Coronary artery (tissue), 2 donors: ENCODE results near the gene PPP4R3A.
"Not testable (repeated sequence)": the region's sequence is repeated elsewhere in the genome, so short reads cannot be mapped to it uniquely, and the experiment has no call there.

ENCODE experiments used
- DNase-seq: peaks from one replicate; pipeline ENCODE4 v3.0.0-alpha.2; 2017; ENCODE audit warnings: low spot score
- H3K27ac ChIP-seq, 2 donors: fragments of 200-600 bp; sonication (generic); one replicate each; pipeline ENCODE4 v1.5.1; 2016 to 2019
- H3K4me3 ChIP-seq: fragments of 200-600 bp; sonication (generic); 2 replicates; pipeline ENCODE4 v1.5.1; 2016; ENCODE audit warnings: mild to moderate bottlenecking, moderate library complexity
- TF ChIP-seq, protein P1 (sequence below): fragments of 200-600 bp; sonication (generic); IDR thresholded peaks from one replicate; pipeline ENCODE4 v1.5.1; 2019; ENCODE audit warnings: antibody characterized with exemption

Gene PPP4R3A

GRCh38 chr14:91536327-91536726, 26.2 kb upstream of the PPP4R3A start:
- no peak overlapping the region for H3K27ac ChIP-seq
- DNase-seq: no peak
- TF ChIP-seq, protein P1, sequence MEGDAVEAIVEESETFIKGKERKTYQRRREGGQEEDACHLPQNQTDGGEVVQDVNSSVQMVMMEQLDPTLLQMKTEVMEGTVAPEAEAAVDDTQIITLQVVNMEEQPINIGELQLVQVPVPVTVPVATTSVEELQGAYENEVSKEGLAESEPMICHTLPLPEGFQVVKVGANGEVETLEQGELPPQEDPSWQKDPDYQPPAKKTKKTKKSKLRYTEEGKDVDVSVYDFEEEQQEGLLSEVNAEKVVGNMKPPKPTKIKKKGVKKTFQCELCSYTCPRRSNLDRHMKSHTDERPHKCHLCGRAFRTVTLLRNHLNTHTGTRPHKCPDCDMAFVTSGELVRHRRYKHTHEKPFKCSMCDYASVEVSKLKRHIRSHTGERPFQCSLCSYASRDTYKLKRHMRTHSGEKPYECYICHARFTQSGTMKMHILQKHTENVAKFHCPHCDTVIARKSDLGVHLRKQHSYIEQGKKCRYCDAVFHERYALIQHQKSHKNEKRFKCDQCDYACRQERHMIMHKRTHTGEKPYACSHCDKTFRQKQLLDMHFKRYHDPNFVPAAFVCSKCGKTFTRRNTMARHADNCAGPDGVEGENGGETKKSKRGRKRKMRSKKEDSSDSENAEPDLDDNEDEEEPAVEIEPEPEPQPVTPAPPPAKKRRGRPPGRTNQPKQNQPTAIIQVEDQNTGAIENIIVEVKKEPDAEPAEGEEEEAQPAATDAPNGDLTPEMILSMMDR: no peak
- no peak overlapping the region for H3K4me3 ChIP-seq

GRCh38 chr14:91534059-91534458, 23.9 kb upstream of the PPP4R3A start:
- not testable (repeated sequence) for DNase-seq, H3K27ac ChIP-seq, H3K4me3 ChIP-seq

DNA sequence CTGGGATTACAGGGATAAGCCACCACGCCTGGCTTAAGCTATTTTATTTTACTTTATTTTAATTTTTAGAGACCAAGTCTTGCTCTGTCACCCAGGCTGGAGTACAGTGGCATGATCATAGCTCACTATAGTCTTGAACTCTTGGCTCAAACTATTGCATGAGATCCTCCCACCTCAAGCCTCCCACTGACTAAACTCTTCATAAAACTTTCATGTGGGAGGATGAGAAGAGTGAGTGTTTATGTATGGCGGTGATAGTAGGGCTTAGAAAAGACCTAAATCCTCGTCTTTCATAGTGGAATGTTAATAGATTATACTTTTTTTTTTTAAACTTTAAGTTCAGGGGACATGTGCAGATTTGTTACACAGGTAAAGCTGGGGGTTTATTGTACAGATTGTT, 23.5 kb upstream of the PPP4R3A start:
- no peak for DNase-seq
- Histone ChIP-seq H3K27ac (no peak overlapping the region), H3K4me3 (no peak overlapping the region)
- TF ChIP-seq, protein P1: no peak

- Histone ChIP-seq H3K4me3 (no peak overlapping the region), H3K27ac (no peak overlapping the region)
- TF ChIP-seq, protein P1: no peak
- DNase-seq: no peak
Observed at GRCh38 chr14:91523972-91524371, 13.9 kb upstream of the PPP4R3A start.

GRCh38 chr14:91521061-91521640, 11.0 kb upstream of the PPP4R3A start:
- DNase-seq: no peak
- TF ChIP-seq, protein P1: no peak
- Histone ChIP-seq H3K4me3 (no peak overlapping the region), H3K27ac (no peak overlapping the region)

GRCh38 chr14:91520138-91520537, 10.0 kb upstream of the PPP4R3A start:
- no peak overlapping the region for H3K4me3 ChIP-seq
- TF ChIP-seq, protein P1: no peak
- no peak overlapping the region for H3K27ac ChIP-seq
- no peak for DNase-seq

GRCh38 chr14:91519239-91520036, 9.3 kb upstream of the PPP4R3A start:
- no peak overlapping the region for H3K4me3 ChIP-seq
- no peak for DNase-seq
- TF ChIP-seq, protein P1: no peak
- no peak overlapping the region for H3K27ac ChIP-seq
